ENCODE results near the gene NTN5. TPM values are rescaled to one million over a fixed set of nuclear protein-coding genes. Genes with fewer than 3 reads are reported as not detected.

The NTN5 gene, protein sequence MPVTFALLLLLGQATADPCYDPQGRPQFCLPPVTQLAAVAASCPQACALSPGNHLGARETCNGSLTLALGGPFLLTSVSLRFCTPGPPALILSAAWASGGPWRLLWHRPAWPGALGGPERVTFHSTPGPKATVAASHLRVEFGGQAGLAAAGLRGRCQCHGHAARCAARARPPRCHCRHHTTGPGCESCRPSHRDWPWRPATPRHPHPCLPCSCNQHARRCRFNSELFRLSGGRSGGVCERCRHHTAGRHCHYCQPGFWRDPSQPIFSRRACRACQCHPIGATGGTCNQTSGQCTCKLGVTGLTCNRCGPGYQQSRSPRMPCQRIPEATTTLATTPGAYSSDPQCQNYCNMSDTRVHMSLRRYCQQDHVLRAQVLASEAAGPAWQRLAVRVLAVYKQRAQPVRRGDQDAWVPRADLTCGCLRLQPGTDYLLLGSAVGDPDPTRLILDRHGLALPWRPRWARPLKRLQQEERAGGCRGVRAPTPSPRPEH
- polyA plus RNA-seq (2013) = 1.1 TPM

DNA sequence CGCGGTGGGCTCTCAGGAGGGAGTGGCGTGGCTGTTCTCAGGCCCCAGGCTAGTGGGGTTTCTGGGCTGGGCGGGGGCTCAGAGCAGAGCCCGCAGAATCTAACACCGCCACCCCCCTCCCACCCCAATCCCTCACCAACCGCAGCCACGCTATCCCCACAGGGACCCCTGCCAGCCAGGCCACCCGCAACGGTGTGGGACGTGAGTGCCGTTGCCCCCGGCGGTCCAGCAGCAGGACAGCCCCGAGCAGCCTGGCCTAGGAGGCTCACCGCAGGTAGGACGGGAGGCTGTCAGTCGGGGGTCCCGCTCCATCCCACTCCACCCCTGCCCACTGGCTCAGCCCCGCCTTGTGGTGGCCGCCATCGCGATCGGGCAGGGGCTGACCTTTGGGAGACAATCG is at the start of gene NTN5:
NTN5 (minus strand) TSS at position 24 of the 400 bp plus-strand sequence. CDS start 2,031 bp downstream, outside the sequence.
- peaks cover 0 to 2% (median 0%) of the 10 kb centered on the region in 5 experiments for H3K27me3 ChIP-seq (replicated peaks in 2 of 5; ENCODE audit: control insufficient read depth in 4 of 5, insufficient read depth in 5 of 5, low read length in 4 of 5)
- ChIA-PET CTCF (interaction anchor here (0.9 to 3.3 kb wide), 3 partner anchors 40 to 169 kb away, joined by 3 to 16 read pairs (median 4); no protein-coding TSS in a partner anchor), POLR2A (no interaction called here)
- WGBS (ENCODE audit: insufficient coverage) = 75% methylated on average over 18 of the region's 25 CpGs
- H3K36me3 ChIP-seq (ENCODE audit: control insufficient read depth in 4 of 4, insufficient read depth in 4 of 4, low read length in 3 of 4) = no peaks in the 10 kb centered on the region
- DNase-seq = no peak
- no peak within 1 kb of the TSS for H3K27ac ChIP-seq (ENCODE audit: insufficient read depth in 1 of 2, low read depth in 1 of 2, low read length in 2 of 2, poor library complexity in 1 of 2, severe bottlenecking in 2 of 2)
- H3K4me1 ChIP-seq (ENCODE audit: control extremely low read depth in 1 of 4, control insufficient read depth in 4 of 4, insufficient read depth in 4 of 4, low read length in 3 of 4) = peaks cover 0 to 6% (median 0%) of the 10 kb centered on the region in 4 experiments
- H3K4me3 ChIP-seq (ENCODE audit: control insufficient read depth in 1 of 7, extremely low read depth in 1 of 7, insufficient read depth in 4 of 7, low read depth in 2 of 7, low read length in 6 of 7) = no peak within 1 kb of the TSS
- H3K9me3 ChIP-seq (ENCODE audit: control extremely low read depth in 1 of 5, control insufficient read depth in 4 of 5, insufficient read depth in 2 of 5, low read depth in 1 of 5, low read length in 4 of 5) = no peaks in the 10 kb centered on the region

DNA sequence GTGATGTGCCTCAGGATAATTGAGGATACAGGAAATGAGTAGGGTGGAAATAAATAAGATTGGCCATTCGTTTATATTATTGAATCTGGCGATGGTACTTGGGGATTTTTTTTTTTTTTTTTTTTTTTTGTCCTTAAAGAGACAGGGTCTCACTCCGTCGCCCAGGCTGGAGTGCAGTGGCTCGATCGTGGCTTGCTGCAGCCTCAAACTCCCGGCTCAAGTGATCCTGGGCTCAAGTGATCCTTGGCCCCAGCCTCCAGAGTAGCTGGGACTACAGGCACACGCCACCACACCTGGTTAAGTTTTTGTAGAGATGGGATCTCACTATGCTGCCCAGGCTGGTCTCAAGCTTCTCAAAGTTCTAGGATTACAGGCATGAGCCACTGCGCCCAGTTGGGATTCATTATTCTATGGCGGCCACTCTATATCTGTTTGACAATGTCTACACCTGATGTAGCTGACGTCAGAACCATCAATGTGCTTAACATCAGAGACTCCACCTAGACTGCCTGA is 49.4 kb upstream of the NTN5 start:
- ChIA-PET CTCF (no interaction called here), POLR2A (no interaction called here)
- H3K9me3 ChIP-seq (ENCODE audit: control extremely low read depth in 1 of 5, control insufficient read depth in 4 of 5, insufficient read depth in 2 of 5, low read depth in 1 of 5, low read length in 4 of 5) = no peaks in the 10 kb centered on the region
- no peak overlapping the region for H3K4me3 ChIP-seq (ENCODE audit: control insufficient read depth in 1 of 7, extremely low read depth in 1 of 7, insufficient read depth in 4 of 7, low read depth in 2 of 7, low read length in 6 of 7)
- peaks cover 0 to 28% (median 18%) of the 10 kb centered on the region in 4 experiments for H3K4me1 ChIP-seq (ENCODE audit: control extremely low read depth in 1 of 4, control insufficient read depth in 4 of 4, insufficient read depth in 4 of 4, low read length in 3 of 4)
- no peaks in the 10 kb centered on the region for H3K36me3 ChIP-seq (ENCODE audit: control insufficient read depth in 4 of 4, insufficient read depth in 4 of 4, low read length in 3 of 4)
- H3K27me3 ChIP-seq (replicated peaks in 2 of 5; ENCODE audit: control insufficient read depth in 4 of 5, insufficient read depth in 5 of 5, low read length in 4 of 5) = no peaks in the 10 kb centered on the region
- no peak overlapping the region for H3K27ac ChIP-seq (ENCODE audit: insufficient read depth in 1 of 2, low read depth in 1 of 2, low read length in 2 of 2, poor library complexity in 1 of 2, severe bottlenecking in 2 of 2)
- 89% methylated on average over 10 of the region's 11 CpGs for WGBS (ENCODE audit: insufficient coverage)
- DNase-seq = no peak

DNA sequence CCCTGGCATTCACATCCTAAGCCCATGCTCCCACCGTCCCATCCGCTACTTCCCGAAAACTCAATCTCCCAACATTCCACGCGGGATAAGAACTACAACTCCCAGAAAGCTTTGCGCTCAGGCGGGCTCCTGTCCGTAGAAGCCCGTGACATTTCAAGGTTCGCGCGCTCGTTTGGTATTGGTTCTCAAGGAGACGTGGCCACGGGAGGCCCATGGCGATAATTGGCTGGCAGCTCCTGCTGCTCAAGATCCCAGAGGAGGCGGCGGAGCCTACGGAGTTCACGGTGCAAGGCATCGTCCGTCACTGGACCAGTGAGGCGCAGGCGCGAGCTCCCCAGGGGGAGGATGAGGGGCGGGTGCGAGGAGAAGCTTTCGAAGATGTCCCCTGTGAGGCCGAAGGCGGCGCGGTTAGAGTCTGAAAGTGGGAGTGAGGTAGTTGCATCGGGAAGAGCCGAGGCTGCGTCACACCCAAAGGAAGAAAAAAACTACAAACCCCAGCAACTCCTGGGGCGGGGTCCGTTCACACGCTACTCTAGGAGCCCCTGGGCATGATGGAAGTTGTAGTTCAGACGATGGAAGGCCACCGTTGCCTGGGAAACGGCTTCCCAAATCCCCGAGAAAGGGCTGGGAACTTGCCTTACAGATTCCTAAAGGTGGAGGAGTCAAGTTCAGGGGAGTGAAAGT is 47.9 kb upstream of the NTN5 start:
- Histone ChIP-seq H3K27me3 (replicated peaks in 2 of 5; ENCODE audit: control insufficient read depth in 4 of 5, insufficient read depth in 5 of 5, low read length in 4 of 5) (no peaks in the 10 kb centered on the region), H3K36me3 (ENCODE audit: control insufficient read depth in 4 of 4, insufficient read depth in 4 of 4, low read length in 3 of 4) (no peaks in the 10 kb centered on the region), H3K4me3 (ENCODE audit: control insufficient read depth in 1 of 7, extremely low read depth in 1 of 7, insufficient read depth in 4 of 7, low read depth in 2 of 7, low read length in 6 of 7) (peak overlapping the region; percentile 50 to 87 (median 73)), H3K27ac (ENCODE audit: insufficient read depth in 1 of 2, low read depth in 1 of 2, low read length in 2 of 2, poor library complexity in 1 of 2, severe bottlenecking in 2 of 2) (peak overlapping the region; percentile 50 to 78), H3K4me1 (ENCODE audit: control extremely low read depth in 1 of 4, control insufficient read depth in 4 of 4, insufficient read depth in 4 of 4, low read length in 3 of 4) (peaks cover 0 to 18% (median 10%) of the 10 kb centered on the region in 4 experiments), H3K9me3 (ENCODE audit: control extremely low read depth in 1 of 5, control insufficient read depth in 4 of 5, insufficient read depth in 2 of 5, low read depth in 1 of 5, low read length in 4 of 5) (no peaks in the 10 kb centered on the region)
- CTCF ChIA-PET = interaction anchor here (0.8 kb wide), 1 partner anchor 67 kb away, joined by 3 read pairs; no protein-coding TSS in a partner anchor
- peak; percentile 96 to 98 (median 97) for DNase-seq
- 6% methylated on average over 28 of the region's 42 CpGs for WGBS (ENCODE audit: insufficient coverage)
- POLR2A ChIA-PET = interaction anchor here (0.7 to 0.9 kb wide), 2 partner anchors 18 to 20 kb away, joined by 3 read pairs; no protein-coding TSS in a partner anchor

DNA sequence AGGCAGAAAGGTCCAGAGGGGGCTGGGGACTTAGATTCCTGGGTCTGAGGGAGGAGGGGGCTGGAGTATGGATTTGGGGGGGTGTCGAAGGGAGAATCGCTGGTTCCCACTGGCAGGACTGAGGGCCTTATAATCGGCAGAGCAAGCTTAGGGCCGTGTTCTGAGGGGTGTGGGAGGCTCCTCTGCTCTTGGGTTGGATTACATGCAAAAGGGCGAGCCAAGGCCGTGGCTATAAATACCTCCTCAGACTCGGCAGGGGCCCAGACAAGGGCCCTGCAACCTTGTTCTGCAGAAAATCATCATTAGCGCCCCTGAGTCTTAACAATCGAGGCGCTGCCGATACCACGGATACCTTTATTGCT is 47.4 kb upstream of the NTN5 start:
- 52% methylated on average over 11 of the region's 12 CpGs for WGBS (ENCODE audit: insufficient coverage)
- POLR2A ChIA-PET = interaction anchor here (0.7 to 0.9 kb wide), 2 partner anchors 19 to 21 kb away, joined by 3 read pairs; no protein-coding TSS in a partner anchor
- Histone ChIP-seq H3K36me3 (ENCODE audit: control insufficient read depth in 4 of 4, insufficient read depth in 4 of 4, low read length in 3 of 4) (no peaks in the 10 kb centered on the region), H3K9me3 (ENCODE audit: control extremely low read depth in 1 of 5, control insufficient read depth in 4 of 5, insufficient read depth in 2 of 5, low read depth in 1 of 5, low read length in 4 of 5) (no peaks in the 10 kb centered on the region), H3K27me3 (replicated peaks in 2 of 5; ENCODE audit: control insufficient read depth in 4 of 5, insufficient read depth in 5 of 5, low read length in 4 of 5) (no peaks in the 10 kb centered on the region), H3K4me3 (ENCODE audit: control insufficient read depth in 1 of 7, extremely low read depth in 1 of 7, insufficient read depth in 4 of 7, low read depth in 2 of 7, low read length in 6 of 7) (peak overlapping the region in 6 of 7 experiments; percentile 70 to 87 (median 75)), H3K27ac (ENCODE audit: insufficient read depth in 1 of 2, low read depth in 1 of 2, low read length in 2 of 2, poor library complexity in 1 of 2, severe bottlenecking in 2 of 2) (no peak overlapping the region), H3K4me1 (ENCODE audit: control extremely low read depth in 1 of 4, control insufficient read depth in 4 of 4, insufficient read depth in 4 of 4, low read length in 3 of 4) (peaks cover 0 to 14% (median 8%) of the 10 kb centered on the region in 4 experiments)
- no peak for DNase-seq
- CTCF ChIA-PET = interaction anchor here (0.8 kb wide), 1 partner anchor 68 kb away, joined by 3 read pairs; no protein-coding TSS in a partner anchor

DNA sequence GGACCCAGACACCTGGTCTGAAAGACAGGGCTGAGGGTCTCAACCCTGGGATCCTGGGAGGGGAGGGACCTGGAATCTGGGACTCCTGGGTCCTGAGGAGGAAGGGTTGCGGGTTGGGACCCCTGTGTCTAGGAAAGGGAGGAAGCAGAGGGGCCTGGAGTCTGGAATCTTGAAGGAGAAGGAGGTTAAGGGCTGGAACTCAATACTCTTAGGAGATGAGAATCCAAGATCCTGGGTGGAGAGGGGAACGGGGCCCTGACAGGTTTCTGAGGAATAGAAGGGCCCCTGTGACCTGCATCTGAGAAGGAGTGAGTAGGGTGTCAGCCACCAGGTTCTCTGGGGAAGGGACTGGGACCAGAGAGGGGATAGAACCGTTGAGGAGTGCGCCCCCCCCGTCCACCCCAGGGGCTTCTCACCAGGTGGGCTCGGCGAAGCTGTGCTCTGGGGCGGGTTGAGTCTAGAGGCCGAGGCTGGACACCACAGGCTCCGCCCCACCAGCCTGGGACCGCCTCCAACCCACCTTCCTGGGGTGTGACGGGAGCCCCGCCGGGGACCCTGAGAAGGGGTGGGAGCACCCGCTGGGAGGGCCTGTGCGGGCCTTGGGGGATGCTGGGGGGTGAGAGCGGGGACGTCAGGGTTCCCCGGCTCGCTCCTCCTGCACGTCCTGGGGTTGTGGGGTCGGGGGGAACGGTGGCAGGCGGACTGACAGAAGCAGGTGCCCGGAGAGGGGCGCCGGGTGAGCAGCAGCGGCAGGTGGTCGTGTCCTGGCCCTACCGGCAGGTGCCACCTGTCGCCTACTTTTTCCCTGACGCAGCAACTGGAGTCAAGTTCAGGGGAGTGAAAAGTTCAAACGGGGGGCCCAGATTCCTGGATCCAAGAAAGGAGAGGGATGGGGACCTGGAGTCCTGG is 46.7 kb upstream of the NTN5 start, which contains the start of gene MAMSTR:
MAMSTR (minus strand) TSS at position 463 of the 909 bp plus-strand sequence. CDS start 694 bp downstream, outside the sequence.
- Histone ChIP-seq H3K4me3 (ENCODE audit: control insufficient read depth in 1 of 7, extremely low read depth in 1 of 7, insufficient read depth in 4 of 7, low read depth in 2 of 7, low read length in 6 of 7) (peak within 1 kb of the TSS; percentile 50 to 87 (median 73)), H3K4me1 (ENCODE audit: control extremely low read depth in 1 of 4, control insufficient read depth in 4 of 4, insufficient read depth in 4 of 4, low read length in 3 of 4) (peaks cover 0 to 17% (median 11%) of the 10 kb centered on the region in 4 experiments), H3K36me3 (ENCODE audit: control insufficient read depth in 4 of 4, insufficient read depth in 4 of 4, low read length in 3 of 4) (no peaks in the 10 kb centered on the region), H3K27ac (ENCODE audit: insufficient read depth in 1 of 2, low read depth in 1 of 2, low read length in 2 of 2, poor library complexity in 1 of 2, severe bottlenecking in 2 of 2) (no peak within 1 kb of the TSS), H3K27me3 (replicated peaks in 2 of 5; ENCODE audit: control insufficient read depth in 4 of 5, insufficient read depth in 5 of 5, low read length in 4 of 5) (no peaks in the 10 kb centered on the region), H3K9me3 (ENCODE audit: control extremely low read depth in 1 of 5, control insufficient read depth in 4 of 5, insufficient read depth in 2 of 5, low read depth in 1 of 5, low read length in 4 of 5) (no peaks in the 10 kb centered on the region)
- 89% methylated on average over 18 of the region's 33 CpGs for WGBS (ENCODE audit: insufficient coverage)
- no peak for DNase-seq
- CTCF ChIA-PET = no interaction called here
- POLR2A ChIA-PET = no interaction called here

DNA sequence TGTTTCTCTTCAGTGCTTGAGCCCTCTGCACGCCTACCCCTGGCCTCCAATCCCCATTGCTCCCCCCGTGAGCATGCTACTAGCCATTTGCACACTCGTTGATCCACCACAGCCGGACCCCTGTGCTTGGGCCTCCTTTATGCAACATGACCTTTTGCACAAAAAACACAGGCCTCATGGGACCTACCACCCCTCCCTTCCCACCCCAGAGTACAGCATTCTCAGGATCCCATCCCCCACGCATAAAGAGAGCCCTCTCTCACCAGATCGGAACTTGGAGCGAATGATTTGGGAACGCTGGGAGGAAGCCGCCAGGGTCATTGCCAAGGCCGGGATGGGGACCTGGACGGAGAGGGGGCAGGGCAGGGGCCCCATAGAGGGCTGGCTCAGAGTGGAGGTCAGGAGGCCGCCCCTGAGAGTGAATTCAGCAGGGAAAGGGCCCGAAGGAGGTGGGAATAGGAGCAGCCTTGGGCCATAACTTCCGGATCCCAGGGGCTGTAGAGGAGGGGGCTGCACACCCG is 46.0 kb upstream of the NTN5 start:
- POLR2A ChIA-PET = no interaction called here

More for the DNA sequence above, 46.0 kb upstream of the NTN5 start:
- no peaks in the 10 kb centered on the region for H3K9me3 ChIP-seq (ENCODE audit: control extremely low read depth in 1 of 5, control insufficient read depth in 4 of 5, insufficient read depth in 2 of 5, low read depth in 1 of 5, low read length in 4 of 5)
- DNase-seq = no peak
- H3K36me3 ChIP-seq (ENCODE audit: control insufficient read depth in 4 of 4, insufficient read depth in 4 of 4, low read length in 3 of 4) = no peaks in the 10 kb centered on the region
- peaks cover 0 to 17% (median 13%) of the 10 kb centered on the region in 4 experiments for H3K4me1 ChIP-seq (ENCODE audit: control extremely low read depth in 1 of 4, control insufficient read depth in 4 of 4, insufficient read depth in 4 of 4, low read length in 3 of 4)
- CTCF ChIA-PET = no interaction called here
- no peaks in the 10 kb centered on the region for H3K27me3 ChIP-seq (replicated peaks in 2 of 5; ENCODE audit: control insufficient read depth in 4 of 5, insufficient read depth in 5 of 5, low read length in 4 of 5)
- 96% methylated on average over 14 of the region's 15 CpGs for WGBS (ENCODE audit: insufficient coverage)
- H3K27ac ChIP-seq (ENCODE audit: insufficient read depth in 1 of 2, low read depth in 1 of 2, low read length in 2 of 2, poor library complexity in 1 of 2, severe bottlenecking in 2 of 2) = no peak overlapping the region
- no peak overlapping the region for H3K4me3 ChIP-seq (ENCODE audit: control insufficient read depth in 1 of 7, extremely low read depth in 1 of 7, insufficient read depth in 4 of 7, low read depth in 2 of 7, low read length in 6 of 7)
